GDM1 (cell line): ENCODE results near the gene LTA4H.

Experiments
- DNase-seq: peaks from one replicate; lab custom pipeline; 2025; lab: John Stamatoyannopoulos, UW

LTA4H gene

DNA sequence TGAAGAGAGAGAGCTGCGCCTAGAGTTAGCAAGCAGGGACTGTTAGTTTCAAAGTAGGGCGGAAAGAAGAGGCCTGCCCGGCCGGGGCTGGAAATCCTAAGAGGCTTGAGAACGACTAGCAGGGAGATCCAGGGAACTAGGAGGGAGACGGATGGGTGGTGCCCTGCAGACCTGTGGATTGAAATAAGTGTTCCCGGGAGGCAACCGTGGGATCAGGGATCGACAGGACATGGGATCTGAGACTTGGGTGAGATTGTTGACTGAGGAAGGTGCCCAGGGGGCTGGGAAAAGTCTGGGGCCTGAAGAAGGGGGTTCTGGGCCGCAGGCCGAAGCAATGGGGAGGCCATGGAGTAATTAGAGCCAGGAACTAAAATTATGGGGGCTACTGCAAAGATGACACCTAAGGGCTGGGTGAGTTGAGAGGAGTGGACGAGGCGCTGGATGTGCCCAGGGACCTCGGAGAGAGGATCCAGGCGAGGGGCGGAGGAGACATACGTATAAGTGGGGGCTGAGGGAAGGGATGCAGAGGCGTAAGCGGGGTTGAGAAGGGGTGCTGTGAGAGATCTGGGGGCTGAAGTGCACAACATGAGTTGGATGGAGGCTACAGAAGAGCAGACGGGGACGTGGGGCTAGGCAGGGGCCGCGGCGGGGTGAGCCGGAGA is 635 bp downstream of the LTA4H start:
- no peak for DNase-seq

DNA sequence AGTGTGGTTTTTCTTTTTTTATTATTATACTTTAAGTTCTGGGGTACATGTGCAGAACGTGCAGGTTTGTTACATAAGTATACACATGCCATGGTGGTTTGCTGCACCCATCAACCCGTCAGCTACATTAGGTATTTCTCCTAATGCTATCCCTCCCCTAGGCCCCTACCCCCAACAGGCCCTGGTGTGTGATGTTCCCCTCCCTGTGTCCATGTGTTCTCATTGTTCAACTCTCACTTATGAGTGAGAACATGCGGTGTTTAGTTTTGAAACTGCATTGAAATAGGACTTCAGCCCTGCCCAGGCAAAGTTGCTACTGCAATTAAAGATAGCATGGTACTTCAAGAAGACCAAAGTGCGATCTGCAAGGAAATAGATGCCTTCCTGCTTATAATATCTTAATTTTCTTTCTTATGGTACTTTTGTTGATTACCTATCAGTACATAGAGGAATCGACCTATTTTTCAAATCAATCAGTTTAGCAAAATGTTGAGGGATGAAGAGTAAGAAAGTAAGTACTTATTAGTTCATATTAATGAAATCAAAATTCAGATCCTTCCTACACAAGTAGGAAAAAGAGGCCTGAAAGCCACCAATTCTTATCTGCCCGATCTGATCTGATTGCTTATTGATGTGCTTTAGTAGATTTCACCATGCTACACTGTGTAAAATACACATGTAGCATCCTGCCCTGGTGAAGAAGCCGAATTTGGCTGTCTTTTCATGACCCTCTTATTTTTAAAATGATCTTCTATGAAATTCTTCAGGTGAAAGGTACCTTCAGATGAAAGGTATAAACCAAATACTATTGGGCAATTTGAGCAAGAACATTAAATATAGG is 1.6 kb downstream of the LTA4H start:
- DNase-seq = no peak

DNA sequence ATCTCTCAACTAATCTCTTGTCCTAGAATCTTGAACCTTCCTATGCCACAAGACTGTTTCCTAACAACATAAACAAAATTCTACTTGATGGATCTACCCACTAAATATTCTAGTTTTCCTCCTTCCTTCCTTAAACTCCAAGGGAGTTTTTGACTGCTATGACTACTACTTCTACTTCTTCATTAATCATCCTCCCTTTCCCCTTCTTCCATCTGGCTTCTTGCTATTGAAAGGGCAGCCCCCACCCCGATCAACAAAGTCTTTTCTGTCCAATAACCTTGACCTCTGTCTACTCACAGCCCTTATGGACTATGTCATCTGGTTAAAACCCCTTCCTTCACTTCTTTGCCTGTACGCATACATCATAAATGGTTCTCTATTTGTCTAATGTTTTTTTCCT is 5.6 kb downstream of the LTA4H start:
- no peak for DNase-seq

DNA sequence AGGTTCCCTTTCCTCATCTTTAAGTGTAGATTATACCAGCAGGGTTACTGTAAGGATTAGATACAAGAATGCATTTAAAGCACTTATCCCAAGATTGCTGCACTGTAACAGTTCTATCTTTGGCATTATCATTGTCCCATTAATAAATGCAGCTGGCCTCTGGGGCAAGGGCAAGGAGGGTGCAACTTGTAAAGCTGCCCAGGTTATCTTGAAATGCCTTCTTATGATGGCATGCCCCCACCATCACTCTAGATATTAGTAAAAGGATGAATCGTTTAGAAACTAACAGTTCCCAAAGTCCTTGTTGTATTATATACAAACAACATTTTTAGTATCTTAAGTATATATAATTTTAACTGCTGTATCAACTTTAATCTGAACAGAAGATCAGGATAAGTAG is 6.8 kb downstream of the LTA4H start:
- DNase-seq = no peak

DNA sequence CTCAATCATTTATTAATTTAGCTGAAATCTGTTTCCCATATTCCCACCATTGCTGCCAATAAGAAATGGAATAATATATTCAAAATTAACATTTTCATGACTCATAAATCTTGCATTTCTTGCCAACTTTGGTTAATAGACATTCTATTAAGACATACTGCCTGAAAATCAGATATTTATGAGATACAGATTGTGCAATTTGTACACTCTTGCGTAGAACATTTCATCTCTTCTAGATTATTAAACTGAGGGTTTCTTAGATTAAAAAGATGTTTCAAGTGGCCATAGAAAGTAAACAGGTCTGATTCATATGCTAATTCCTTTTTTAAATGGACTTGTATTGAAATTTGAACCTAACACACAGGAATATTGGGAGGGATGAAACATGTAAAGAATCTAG is 9.1 kb downstream of the LTA4H start:
- DNase-seq = no peak

DNA sequence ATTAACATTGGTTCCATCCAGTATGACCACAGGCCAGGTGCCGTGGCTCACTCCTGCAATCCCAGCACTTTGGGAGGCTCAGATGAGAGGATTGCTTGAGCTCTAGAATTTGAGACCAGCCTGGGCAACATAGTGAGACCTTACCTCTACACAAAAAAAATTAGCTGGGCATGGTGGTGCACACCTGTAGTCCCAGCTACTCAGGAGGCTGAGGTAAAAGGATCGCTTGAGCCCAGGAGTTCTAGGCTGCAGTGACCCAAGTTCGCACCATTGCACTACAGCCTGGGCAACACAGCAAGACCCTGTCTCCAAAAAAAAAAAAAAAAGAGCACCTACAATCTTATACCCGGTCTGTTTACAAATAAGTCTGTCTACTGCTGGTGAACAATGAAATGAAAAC is 9.9 kb downstream of the LTA4H start:
- no peak for DNase-seq

DNA sequence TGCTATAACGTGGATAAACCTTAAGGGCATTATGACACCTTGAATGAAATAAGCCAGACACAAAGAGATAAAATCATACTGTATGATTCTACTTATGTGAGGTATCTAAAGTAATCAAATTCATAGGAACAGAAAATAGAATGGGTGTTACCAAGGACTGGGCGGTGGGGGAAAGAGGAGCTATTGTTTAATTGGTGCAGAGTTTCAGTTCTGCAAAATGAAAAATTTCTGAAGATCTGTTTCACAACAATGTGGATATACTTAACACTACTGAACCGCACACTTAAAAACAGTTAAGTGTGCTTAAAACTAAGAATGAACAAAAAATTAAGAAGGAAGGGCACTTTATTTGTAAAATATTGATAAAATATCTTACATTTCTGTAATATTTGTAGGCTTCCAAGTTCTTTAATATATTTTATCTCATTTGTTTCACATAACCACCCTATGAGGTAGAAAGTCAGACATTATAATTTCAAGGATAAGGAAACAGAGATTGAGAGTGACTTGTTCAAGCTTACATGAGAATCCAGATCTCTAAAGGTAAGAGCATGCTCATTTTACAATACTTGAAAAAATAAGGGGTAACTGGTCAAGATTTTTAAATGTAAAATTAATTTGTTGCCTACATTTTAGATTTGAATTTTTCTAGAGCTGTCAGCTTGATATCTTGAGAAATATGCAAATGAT is 14.9 kb downstream of the LTA4H start:
- no peak for DNase-seq

DNA sequence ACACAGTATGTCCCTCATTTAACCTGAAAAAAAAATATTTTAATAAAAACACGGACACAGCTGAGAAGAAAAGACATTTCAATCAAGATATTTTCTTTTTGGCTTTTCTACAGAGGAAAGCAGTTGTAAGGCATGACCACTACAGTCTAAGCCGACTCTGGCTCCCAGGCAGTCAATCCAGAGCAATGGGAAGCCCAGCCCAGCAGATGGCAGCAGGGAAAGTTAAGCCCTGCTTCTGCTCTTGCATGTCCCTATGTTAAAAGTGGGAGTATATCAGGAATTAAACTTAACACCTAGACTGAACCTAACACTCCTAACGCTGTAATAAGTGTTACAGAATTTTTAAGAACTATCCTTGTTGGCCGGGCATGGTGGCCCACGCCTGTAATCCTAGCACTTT is 19.7 kb downstream of the LTA4H start:
- no peak for DNase-seq

DNA sequence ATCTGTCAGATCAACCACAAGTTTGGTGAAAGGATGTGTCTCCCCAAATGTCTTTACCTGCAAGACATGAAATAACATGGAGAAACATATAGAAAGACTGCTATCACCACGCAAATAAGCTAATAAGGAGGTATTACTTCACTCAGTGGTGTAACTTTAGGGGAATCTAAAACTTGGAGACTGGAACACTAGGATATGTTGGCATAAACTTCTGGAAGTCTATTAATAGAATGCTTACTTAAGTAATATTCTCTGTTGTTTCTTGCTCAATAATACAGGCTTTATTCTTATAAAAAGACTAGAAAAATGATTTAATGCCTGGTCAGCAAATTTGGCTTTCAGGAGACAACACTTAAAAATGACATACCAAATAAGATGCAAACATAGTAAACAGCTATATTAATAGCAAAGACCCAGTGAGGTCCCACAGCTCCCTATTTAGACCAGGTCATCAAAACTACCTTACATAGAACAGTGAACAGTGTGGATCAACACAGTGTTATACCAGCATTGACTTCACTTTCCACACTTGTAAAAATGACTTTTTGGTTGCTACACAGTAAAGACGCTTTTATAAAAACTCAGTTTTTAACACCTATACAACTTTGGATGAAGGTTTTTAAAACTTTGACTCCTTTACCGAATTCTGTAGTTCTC is 20.3 kb downstream of the LTA4H start:
- no peak for DNase-seq

DNA sequence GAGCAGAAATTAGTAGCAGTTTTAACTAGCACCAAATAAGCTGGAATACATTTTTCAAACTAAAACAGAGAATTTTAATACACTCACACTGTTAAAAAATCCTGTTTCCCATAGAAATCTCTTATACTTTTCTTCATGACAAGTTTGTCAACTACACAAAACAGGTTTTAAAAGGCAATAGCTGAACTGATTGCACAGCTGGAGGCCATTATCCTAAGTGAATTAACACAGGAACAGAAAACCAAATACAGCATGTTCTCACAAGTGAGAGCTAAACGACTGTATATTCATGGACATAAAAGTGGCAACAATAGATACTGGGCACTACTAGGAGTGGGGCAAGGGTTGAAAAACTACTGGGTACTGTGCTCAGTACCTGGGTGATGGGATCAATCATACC is 27.7 kb downstream of the LTA4H start:
- no peak for DNase-seq

DNA sequence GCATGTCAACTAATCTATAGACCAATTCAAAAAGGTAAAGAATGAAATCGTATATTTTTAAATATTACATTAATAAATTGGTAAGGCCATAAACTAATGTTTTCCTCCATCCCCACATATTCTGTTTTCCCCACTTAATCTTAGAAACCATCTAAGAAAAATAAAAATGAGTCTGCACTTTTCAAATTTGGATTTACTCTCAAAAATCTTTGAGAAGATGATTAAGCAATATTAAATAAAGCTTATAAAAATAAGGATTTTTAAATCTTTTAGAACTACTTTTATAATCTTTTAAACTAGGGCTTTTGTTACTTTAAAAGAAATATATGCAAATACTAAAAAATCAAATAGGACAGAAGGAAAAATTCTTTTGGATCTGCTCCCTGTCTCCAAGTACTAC is 28.7 kb downstream of the LTA4H start:
- no peak for DNase-seq

DNA sequence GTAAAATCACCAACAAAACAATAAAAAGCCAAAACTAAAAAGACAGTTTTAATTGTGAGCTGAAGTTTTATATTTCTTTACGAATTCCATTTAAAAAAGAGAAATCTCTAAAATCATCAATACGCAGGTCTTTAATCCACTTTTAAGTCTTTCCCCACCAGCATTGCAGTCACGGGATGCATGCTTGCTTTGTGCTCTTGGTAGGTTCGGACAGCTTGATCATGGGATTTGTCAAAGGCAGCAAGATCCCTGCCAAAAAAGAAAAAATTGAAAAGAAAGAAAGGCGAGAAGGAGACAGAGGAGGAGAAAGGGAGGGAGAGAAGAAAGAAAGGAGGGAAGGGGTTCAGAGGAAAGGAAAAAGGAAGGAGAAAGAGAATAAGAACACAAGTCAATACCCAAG is 34.5 kb downstream of the LTA4H start:
- DNase-seq = no peak

DNA sequence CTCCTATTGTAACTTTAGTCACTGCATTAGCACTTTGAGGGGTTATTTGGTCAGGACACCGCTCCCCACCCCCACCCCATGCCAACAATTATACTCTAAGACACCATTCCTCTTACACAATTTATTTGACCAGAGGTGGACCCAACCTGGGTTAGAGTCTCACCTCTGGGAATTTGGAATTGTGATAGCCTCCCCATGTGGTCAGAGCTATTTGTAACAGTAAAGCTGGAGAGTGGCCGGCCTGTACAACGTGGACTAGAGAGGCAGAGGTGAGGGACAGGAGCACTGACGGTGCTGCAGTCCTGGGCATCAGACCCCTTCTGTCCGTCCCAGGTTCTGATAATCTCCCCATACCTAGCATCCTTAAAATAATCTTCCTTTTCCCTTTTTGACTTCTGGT is 35.9 kb downstream of the LTA4H start:
- no peak for DNase-seq

DNA sequence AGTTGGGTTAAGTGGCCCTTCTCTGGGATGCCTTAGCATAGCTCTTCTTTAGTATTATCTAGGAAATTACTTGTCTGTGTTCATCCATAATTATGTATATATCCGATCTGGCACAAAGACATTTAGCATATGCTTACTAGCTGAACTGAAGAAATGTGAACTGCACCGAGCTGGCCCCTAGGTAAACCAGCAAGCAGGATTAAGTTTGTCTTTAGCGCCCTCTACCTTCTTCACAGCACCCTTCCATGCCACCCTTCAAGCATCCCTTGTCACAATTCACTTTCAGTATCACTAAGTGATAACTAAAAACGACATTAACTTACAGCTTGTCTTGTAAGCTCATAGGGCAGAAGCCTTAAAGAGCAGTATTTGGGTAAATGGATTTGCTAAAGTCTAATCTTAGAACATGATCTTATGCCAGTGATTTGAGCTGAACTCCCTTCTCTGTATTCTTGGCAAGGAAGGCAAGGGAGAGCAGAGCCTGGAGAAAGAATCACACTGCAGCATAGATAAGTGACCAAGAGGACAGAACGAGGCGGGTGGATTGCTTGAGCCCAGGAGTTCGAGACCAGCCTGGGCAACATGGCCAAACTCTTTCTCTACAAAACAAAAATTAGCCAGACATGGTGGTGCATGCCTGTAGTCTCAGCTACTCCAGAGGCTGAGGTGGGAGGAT is 36.6 kb downstream of the LTA4H start:
- peak; percentile 45 for DNase-seq

DNA sequence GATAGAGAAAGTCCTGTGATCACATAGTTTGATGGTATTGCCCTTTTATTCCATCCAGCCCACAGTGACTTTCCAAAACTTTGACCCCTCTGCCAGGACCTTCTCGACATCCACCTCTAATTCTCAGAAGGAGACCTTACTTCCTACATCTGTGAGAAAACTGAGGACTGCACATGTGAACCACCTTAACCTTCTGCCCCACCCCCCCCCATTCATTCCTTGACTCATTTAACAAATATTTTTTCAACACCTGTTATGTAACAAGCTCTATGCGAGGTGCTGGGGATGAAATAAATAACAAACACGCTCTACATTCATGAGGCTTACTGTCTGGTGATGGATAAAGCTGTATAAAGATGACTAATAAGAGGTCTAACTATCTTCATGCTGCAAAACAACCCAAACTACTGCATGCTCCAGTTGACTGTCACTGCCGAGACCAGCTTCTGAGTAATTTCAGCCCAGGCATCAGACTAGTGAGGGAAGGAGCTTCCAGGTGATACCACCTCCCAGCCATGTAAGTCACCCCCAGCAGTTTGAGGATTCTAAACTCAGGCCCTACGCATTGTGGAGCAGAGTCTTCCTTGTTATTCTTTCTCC is 37.4 kb downstream of the LTA4H start:
- no peak for DNase-seq

DNA sequence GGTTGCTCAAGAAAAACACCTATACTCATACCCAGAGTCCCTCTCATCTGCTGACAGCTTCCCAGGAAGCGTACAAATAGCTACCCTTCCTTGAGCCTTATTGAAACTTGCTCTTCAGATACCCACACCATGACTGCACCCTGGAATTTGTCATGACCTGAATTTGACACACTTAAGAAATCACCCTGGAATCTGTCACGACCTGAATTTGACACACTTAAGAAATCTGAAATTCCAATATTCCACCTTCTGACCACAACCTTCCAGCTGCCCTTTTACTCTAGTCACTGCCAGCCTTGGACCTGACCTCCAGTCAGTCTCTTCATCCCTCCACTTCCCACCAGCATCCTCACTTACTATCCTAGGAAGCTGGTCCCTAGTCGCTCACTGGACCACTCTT is 38.1 kb downstream of the LTA4H start:
- DNase-seq = no peak

DNA sequence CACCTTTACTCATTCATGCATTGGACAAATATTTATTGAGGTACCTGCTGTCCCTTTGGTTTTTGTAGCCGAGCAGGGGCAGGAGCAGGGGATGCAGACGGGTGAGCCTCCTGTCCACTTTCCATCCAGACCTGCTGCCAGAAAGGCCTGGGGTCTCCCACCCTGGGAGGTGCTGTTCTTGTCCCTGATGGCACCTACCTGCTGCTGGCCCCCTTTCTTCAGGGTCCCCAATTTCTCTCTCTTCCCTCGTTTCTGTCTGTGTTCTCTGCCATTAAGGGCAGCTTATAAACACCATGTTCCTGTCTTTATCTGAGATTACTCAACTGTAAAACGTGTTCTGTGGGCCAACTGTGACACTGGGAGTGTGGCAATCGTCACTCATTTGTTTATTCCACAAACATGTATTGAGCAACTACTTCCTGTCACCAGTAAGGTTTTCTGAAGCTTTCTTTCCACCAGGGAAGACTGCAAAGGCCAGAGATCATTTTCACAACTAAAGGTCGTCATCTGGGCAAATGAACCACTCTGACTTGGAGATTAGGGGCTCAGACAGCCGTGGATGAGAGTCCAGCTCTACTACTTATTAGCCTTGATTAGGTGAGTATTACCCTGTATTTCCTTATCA is 39.2 kb downstream of the LTA4H start, which contains the start of gene HAL:
Gene HAL, minus strand, starts transcription at position 311 of the 625 bp plus-strand sequence. CDS start 434 bp downstream, outside the sequence.
- no peak for DNase-seq

DNA sequence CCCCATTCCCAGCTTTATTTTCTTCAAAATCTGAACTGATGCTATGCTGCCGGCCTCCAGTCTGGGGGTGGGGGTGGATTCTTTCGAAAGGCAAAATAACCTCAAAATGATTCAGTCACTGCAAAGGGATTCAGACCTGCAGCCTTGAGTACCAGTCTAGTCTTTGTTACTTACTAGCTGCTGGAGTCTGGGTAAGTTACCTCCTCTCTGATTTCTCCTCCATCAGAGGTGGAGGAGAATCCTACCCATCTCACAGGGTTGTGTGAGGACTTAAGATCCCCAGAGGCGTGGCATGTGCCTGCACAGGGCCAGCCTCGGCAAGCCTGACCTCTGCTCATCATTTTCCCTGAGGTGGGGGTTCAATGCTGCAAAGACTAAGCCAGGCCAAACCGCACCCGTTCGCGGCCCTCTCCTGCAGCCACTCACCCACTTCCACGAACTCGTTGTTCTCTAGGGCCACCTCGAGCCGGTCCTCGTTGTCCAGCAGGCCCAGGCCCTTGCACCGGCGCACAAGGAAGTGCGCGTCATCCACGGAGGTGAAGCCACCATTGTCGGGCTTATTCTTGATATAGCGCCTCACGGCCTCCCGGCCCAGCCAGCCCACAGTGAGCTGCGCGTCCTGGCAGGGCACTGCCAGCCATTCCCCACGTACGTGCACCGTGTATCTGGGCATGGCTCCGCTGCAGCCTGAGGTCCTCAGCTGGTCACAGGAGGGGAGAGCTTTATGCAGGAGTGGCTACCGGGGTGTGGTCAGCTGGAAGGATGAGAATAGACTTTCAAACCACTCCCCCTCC is 40.0 kb downstream of the LTA4H start:
- DNase-seq = no peak

DNA sequence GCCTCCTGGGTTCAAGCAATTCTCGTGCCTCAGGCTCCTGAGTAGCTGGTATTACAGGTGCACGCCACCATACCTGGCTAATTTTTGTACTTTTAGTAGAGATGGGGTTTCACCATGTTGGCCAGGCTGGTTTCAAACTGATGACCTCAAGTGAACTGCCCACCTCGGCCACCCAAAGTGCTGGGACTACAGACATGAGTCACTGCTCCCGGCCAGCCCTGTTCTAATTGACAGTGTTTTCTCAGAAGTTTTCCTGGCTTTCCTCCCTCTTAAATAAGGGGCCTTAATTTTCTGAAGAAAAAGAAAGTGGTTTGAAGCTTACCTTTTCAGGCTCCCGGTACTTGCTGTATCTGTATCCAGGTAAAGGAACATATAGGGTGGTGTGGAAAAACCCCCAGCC is 40.9 kb downstream of the LTA4H start:
- DNase-seq = no peak

DNA sequence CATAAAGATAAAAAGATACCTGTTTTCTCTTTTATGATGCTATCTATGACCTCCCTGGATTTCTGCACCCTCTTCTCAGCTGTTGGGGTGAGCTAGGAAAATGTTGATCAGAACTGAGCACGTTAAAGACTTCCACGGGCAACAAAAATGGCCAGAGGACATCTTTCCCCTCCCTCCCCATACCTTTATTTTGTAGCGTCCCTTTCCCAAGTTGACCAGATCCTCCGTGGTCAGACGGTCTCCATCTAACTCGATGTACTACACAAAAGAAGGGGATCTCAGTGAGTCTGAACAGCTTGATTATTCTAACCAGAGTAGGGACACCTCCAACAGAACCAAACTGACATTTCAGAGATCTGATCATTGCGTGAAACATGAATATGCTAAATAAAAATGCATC is 41.5 kb downstream of the LTA4H start:
- DNase-seq = no peak
